Ascending aorta (tissue), 2 donors: ENCODE results near the gene AP2A2. TPM values are rescaled to one million over a fixed set of nuclear protein-coding genes. Genes with fewer than 3 reads are reported as not detected.

Experiments used
- DNase-seq, 2 donors: peaks; one replicate each; pipeline ENCODE4 v3.0.0-alpha.2; 2019; ENCODE audit warnings: low spot score in 2 of 2
- H3K27ac ChIP-seq, 2 donors: fragments of 200-600 bp; sonication (generic); one replicate each; pipeline ENCODE4 v1.5.1; 2016 to 2017; ENCODE audit warnings: mild to moderate bottlenecking in 1 of 2
- H3K27me3 ChIP-seq: fragments of 200-600 bp; sonication (generic); one replicate; pipeline ENCODE4 v1.5.1; 2017
- H3K36me3 ChIP-seq, 2 donors: fragments of 200-600 bp; sonication (generic); one replicate each; pipeline ENCODE4 v1.5.1; 2016
- H3K4me1 ChIP-seq, 2 donors: fragments of 200-600 bp; sonication (generic); one replicate each; pipeline ENCODE4 v1.5.1; 2016 to 2017; ENCODE audit warnings: mild to moderate bottlenecking in 1 of 2
- H3K4me3 ChIP-seq, 2 donors: fragments of 200-600 bp; sonication (generic); one replicate each; pipeline ENCODE4 v1.5.1; 2016 to 2017; ENCODE audit warnings: mild to moderate bottlenecking in 1 of 2
- H3K9me3 ChIP-seq, 2 donors: fragments of 200-600 bp; sonication (generic); one replicate each; pipeline ENCODE4 v1.5.1; 2016
- CTCF ChIP-seq, 3 experiments: fragments of 200-600 bp in 2 of 3; fragments of 450-650 bp in 1 of 3; sonication (generic) in 2 of 3; IDR thresholded peaks; one replicate each; pipeline ENCODE4 v1.5.1; 2016 to 2019; ENCODE audit warnings: antibody characterized with exemption in 3 of 3, mild to moderate bottlenecking in 1 of 3, moderate library complexity in 1 of 3
- intact Hi-C: fragments of 100-400 bp; cut with DNase I; formaldehyde crosslinking; loops from one replicate; pipeline ENCODE4 v1.15.1; 2023
- total RNA-seq: library from RNA; depleted of rRNA; stranded (reverse); fragments of >200 nt; gene quantifications from one replicate; pipeline ENCODE4 v1.1.0, GENCODE V29; 2016

AP2A2 gene
- total RNA-seq, 1 donor from 2014 or later, result 118 TPM

GRCh38 chr11:1024597-1025409 lies 99.1 kb downstream of the AP2A2 start:
- H3K9me3 ChIP-seq, result no peaks in the 10 kb centered on the region
- no peaks in the 10 kb centered on the region for H3K4me1 ChIP-seq
- DNase-seq, result no peak
- no peak overlapping the region for H3K4me3 ChIP-seq
- H3K36me3 ChIP-seq, result no peaks in the 10 kb centered on the region
- H3K27me3 ChIP-seq, result no peaks in the 10 kb centered on the region
- no peak for TF ChIP-seq CTCF (IDR thresholded peaks at IDR 0.05)
- intact Hi-C loops, result no loop called here
- H3K27ac ChIP-seq, result no peak overlapping the region

GRCh38 chr11:1025410-1026162 lies 99.9 kb downstream of the AP2A2 start:
- TF ChIP-seq CTCF (IDR thresholded peaks at IDR 0.05), result no peak

GRCh38 chr11:1026163-1026450 lies 100.4 kb downstream of the AP2A2 start:
- Histone ChIP-seq H3K27ac (no peak overlapping the region), H3K36me3 (no peaks in the 10 kb centered on the region), H3K9me3 (no peaks in the 10 kb centered on the region), H3K4me3 (no peak overlapping the region), H3K27me3 (no peaks in the 10 kb centered on the region), H3K4me1 (no peaks in the 10 kb centered on the region)
- intact Hi-C loops, result no loop called here
- no peak for DNase-seq
- TF ChIP-seq CTCF (IDR thresholded peaks at IDR 0.05), result no peak

More at GRCh38 chr11:1025410-1026162, 99.9 kb downstream of the AP2A2 start:
- H3K9me3 ChIP-seq, result no peaks in the 10 kb centered on the region
- H3K4me3 ChIP-seq, result no peak overlapping the region
- no peaks in the 10 kb centered on the region for H3K27me3 ChIP-seq
- no peak for DNase-seq
- no peaks in the 10 kb centered on the region for H3K36me3 ChIP-seq
- H3K27ac ChIP-seq, result no peak overlapping the region
- intact Hi-C loops, result no loop called here
- no peaks in the 10 kb centered on the region for H3K4me1 ChIP-seq

GRCh38 chr11:1026641-1027482 lies 101.2 kb downstream of the AP2A2 start:
- no peak overlapping the region for H3K4me3 ChIP-seq
- TF ChIP-seq CTCF (IDR thresholded peaks at IDR 0.05), result no peak
- DNase-seq, result no peak
- intact Hi-C loops, result no loop called here
- H3K36me3 ChIP-seq, result no peaks in the 10 kb centered on the region
- no peak overlapping the region for H3K27ac ChIP-seq
- no peaks in the 10 kb centered on the region for H3K9me3 ChIP-seq
- H3K4me1 ChIP-seq, result no peaks in the 10 kb centered on the region
- no peaks in the 10 kb centered on the region for H3K27me3 ChIP-seq

GRCh38 chr11:1027483-1028290 lies 102.0 kb downstream of the AP2A2 start:
- H3K27me3 ChIP-seq, result no peaks in the 10 kb centered on the region
- TF ChIP-seq CTCF (IDR thresholded peaks at IDR 0.05), result no peak
- H3K27ac ChIP-seq, result no peak overlapping the region
- no peak for DNase-seq
- no peak overlapping the region for H3K4me3 ChIP-seq
- no peaks in the 10 kb centered on the region for H3K9me3 ChIP-seq
- no peaks in the 10 kb centered on the region for H3K36me3 ChIP-seq
- intact Hi-C loops, result no loop called here
- H3K4me1 ChIP-seq, result no peaks in the 10 kb centered on the region
